GM18517 (cell line): ENCODE data around the gene CA12.

Source experiments
- ATAC-seq: cut with Tn5 transposase; IDR thresholded peaks from one replicate; pipeline ENCODE4 v1.9.1; 2021; ENCODE audit warnings: mild to moderate bottlenecking, moderate library complexity; ENCODE audit not compliant: unreplicated experiment

Gene CA12

DNA sequence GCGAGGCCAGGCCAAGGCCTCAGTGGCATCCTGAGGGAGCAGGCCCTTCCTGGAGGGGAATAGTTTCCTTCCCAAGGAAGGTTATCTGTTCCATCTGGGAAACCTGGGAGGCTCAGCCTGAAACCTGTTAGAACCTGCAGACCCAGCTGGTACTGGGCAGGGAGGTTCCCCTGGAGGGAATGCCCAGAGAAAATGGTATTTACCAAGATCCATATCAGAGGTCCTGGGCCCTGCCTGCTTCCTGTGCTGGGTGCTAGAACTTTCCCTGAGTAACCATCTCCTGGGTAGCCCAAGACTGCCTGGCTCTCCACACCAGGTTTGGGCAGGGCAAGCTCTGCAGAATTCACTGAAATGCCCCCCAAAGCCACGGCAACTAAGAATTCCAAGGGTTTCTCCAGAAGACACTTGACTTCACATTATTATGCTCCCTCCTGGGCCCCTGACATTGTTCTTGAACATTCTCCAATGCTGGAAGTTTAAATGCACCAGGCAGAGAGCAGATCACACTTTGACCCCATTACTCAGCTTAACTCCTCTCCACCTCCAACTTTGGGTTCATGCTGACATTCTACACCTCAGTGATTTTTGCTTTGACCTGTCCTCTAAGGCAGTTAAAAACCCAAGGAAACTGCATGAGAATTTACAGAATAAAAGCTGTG is 2.0 kb downstream of the CA12 start:
- ATAC-seq, result no peak

DNA sequence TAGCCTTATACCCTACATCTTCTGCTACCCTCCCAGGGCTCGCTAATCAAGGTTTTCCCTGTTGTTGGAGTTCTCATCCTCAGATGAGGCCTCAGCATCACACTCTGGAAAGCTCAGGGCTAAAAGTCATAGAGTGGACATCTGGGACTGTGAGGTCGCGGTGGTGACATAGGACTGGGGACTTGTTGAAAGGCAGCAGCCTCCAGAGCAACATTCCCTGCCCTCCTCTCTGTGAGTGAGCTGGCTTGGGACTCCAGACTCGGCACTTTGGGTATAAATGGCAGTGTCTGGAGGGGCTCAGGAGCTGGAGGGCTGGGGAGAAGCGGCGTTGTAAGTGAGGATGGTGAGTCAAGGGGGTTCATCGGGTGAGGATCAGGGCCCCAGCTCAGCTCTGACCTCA is 2.7 kb downstream of the CA12 start:
- no peak for ATAC-seq

GRCh38 chr15:63374686-63375520 is 6.7 kb downstream of the CA12 start:
- ATAC-seq, result no peak

GRCh38 chr15:63373866-63374548 is 7.6 kb downstream of the CA12 start:
- ATAC-seq, result no peak

- no peak for ATAC-seq
These were observed 8.3 kb downstream of the CA12 start for GRCh38 chr15:63373330-63373729.

GRCh38 chr15:63372753-63373152 is 8.9 kb downstream of the CA12 start:
- no peak for ATAC-seq

DNA sequence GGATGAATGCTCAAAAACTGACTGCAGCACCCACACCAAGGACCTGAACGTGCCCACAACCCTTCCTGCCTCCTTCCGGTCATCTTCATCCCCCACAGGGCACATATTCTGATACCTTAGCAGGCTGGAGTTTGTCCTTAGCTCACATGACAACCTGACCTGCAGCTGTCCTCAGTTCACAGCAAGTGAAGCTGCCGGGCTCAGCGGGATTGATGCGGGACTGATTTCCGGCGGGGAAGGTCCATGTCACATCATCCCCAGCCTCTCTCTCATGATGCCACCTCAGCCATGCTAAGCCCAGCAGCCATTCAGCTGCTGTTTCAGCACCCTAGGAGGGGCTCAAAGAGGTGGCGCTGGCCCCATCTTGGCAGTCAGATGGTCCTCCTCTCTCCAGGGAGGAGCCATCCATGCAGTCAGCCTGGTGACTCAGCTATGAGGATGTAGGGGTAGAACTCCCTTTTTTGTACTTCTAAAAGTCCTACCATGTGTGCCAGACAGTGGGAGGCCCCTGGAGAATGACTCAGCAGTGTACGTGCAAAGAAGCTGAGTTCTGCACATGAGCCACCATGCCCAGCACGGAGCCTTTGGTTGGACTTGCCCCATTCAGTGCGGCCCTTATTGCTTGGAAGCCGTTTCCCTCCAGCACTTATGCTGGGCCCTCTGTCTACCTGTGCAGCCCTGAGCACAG is 9.5 kb downstream of the CA12 start:
- ATAC-seq, result no peak

DNA sequence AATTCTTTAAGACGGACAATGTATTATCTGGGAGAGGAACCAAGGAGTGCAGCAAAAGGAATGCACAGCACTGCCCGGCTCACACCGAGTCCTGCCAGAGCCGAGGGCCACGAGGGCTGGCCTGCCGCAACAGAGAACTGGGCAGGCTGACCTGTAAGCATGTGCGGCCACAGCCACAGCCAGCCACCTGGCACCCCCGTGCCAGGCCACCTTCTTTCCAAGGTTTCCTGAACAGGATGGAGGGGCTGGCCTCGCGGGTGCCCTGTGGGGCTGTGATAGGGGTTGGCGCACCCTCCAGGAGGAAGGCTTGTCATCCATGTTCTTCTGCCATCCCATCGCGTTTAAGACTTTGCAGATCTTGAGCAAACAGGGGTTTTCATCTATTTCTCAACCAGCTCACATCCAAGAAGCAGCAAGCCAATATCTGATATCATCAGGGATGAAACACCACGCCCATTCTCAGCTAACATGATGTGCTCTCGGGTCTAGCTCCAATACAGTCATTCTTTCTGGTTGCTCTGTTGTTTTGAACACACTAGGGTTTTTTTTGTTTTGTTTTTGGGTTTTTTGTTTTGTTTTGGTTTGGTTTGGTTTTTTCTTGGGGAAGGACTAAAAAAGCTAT is 10.2 kb downstream of the CA12 start:
- ATAC-seq, result no peak

DNA sequence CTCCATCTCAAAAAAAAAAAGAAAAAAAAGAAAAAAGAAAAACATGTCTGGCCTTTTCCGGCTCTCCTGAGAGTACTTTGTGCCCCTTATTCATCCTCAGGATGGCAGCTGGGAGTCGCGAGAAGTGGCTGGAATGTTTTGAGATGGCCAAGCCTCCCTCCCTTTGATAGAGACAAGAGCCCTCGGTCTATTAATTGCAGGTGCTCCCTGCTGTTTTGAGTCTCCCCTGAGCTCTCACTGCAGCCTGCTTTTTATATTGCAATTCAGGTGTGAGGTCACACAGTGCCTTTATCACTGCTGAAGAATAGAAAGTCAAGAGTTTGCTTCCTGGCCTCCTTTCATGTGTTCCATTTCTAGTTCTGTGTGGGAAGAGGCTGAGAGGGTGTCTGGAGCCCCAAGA is 10.9 kb downstream of the CA12 start:
- ATAC-seq, result no peak

GRCh38 chr15:63369781-63370180 is 11.9 kb downstream of the CA12 start:
- no peak for ATAC-seq

GRCh38 chr15:63369296-63369695 is 12.3 kb downstream of the CA12 start:
- no peak for ATAC-seq

DNA sequence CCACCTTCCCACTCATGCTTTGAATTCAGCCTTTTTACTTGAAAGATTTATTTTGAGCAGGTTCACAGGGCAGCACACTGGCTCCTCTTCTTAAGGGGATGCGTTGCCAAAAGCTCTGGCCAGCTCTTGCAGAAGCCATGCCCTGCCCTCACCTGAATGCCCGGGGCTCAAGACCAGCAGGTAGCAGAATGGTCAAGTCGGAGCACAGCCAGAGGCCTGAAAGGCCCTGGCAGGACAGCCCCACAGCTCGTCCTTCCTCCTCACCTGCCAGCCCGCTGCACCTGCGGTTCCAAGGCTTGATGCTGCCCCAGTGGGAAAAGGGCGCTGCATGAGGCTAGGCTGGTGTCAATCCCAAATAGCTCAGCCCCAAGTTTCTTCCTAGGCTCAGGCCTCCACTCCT is 13.1 kb downstream of the CA12 start:
- ATAC-seq, result no peak

GRCh38 chr15:63367900-63368299 is 13.7 kb downstream of the CA12 start:
- no peak for ATAC-seq

GRCh38 chr15:63367390-63367789 is 14.3 kb downstream of the CA12 start:
- no peak for ATAC-seq

- no peak for ATAC-seq
These were observed 15.2 kb downstream of the CA12 start for GRCh38 chr15:63366451-63366850.

DNA sequence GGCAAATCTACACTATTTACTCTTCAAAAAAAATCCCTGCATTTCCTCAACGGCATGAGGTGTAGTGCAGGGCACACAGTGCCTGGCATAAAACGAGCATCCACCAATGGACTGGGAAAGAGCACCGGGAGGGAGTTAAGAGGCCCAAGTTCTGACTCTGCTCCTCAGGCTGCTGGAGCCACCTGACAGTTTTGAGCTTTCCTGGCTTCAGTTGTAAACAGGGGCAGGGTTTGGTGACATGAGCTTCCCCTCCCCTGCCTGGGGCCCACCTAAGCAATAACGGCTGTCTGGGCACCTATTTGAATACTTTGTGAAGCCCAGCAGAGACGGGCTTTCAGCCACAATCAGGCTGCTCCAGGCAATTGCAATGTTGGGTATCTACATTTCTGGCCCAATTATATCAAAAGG is 16.4 kb downstream of the CA12 start:
- no peak for ATAC-seq

DNA sequence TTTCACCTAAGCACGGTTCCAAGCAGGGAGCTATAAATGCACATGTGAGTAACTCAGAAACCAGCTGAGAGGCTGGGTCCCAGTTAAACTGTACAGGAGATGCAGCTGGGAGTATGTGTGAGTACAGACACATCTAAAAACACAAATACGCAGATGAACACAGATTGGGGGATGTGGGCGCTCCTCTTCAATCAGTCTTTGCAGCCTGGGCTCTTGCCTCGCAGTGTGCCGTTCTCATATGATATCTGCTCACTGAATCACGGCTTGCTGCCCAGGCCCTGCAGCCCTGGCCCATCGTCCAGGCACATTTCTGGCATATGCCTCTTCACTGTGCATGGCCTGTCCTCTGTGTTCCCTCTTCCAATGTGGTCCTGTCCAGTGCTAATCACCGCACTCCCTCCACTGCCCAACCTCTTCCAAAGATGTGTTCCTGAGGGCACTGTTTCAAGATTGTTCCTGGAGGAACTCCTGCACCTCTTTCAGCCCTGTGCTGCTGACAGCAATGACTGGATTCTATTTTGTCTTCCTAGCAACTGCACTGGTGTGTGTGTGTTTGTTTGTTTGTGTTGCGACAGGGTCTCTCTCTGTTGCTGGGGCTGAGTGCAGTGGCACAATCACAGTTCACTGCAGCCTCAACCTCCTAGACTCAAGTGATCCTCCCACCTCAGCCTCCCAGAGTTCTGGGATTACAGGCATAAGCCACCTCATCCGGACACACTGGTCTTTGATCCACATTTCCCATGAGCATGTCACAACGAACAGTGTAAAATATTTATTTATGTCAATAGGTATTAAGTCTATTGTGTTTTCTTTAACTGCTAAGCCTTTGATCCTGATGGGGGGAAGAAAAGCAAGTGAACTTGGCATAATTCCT is 17.0 kb downstream of the CA12 start:
- no peak for ATAC-seq

GRCh38 chr15:63363292-63363691 is 18.4 kb downstream of the CA12 start:
- no peak for ATAC-seq

- ATAC-seq, result no peak
These were observed 18.8 kb downstream of the CA12 start for GRCh38 chr15:63362885-63363284.

DNA sequence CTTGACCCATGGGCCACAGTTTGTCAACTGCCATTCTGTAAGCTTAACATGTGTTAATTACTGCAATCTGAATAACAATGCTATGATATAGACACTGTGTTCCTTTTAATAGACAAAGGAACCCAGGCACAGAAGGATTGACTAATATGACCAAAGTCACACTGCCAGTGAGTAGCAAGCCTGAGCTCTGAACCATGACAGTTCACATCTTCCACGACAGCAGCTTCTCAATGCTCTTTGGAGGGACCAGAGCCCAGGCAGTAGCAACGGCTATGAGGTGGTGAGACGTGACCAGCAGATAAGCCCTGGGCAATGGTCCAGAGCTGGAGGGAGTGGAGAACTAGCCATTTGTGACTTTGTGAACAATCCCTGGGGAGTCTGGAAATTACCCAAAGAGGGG is 19.4 kb downstream of the CA12 start:
- ATAC-seq, result no peak
